Hepatocyte (in vitro differentiated cells): Measurements from ENCODE around the gene CC2D1A.

Experiments
- CTCF ChIP-seq: fragments of 200-600 bp; sonication (generic); IDR thresholded peaks from 2 replicates; pipeline ENCODE4 v1.5.1; 2016; ENCODE audit warnings: antibody characterized with exemption, mild to moderate bottlenecking; ENCODE audit not compliant: poor library complexity
- EZH2phosphoT487 ChIP-seq: fragments of 200-600 bp; sonication (generic); IDR thresholded peaks from one replicate; pipeline ENCODE4 v1.6.1; 2018; ENCODE audit warnings: antibody characterized with exemption, mild to moderate bottlenecking, low read depth, moderate library complexity; ENCODE audit not compliant: unreplicated experiment, severe bottlenecking

GRCh38 chr19:13880059-13881043, 25.6 kb upstream of the CC2D1A start:
- TF ChIP-seq CTCF (peak; percentile 100), EZH2phosphoT487 (no peak)
